Measurements from ENCODE around the gene MAST1. TPM values are rescaled to one million over a fixed set of nuclear protein-coding genes. Genes with fewer than 3 reads are reported as not detected.
A peak's percentile ranks its signal among the peaks of the same experiment; 100 is the strongest.
"Not testable (repeated sequence)": the region's sequence is repeated elsewhere in the genome, so short reads cannot be mapped to it uniquely, and the experiment has no call there.

Gene MAST1
- total RNA-seq, 1 experiment from 2014 or later: 1.9 TPM

DNA sequence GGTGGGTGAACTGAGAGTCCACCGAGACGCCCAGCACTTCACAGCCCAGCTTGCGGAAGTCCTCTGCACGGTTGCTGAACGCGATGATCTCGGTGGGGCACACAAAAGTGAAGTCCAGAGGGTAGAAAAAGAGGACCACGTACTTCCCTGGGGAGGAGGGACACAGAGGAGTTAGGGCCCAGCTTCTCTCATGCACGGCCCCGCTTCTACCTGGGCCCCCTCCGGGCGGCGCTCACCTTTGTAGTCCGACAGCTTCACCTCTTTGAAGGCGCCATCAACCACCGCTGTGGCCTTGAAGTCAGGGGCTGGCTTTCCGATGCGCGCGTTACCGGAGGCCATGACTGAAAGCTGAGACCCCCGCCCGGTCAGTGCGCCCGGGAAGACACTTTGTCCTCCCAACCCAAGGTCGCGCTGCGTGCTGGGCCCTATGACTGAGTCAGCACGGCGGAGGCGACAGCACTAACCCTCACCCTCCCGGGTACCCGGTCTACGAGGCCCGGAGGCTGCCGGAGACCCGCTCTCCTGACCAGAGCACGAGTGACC is 37.3 kb upstream of the MAST1 start:
- DNase-seq (ENCODE audit: low read depth): no peak

DNA sequence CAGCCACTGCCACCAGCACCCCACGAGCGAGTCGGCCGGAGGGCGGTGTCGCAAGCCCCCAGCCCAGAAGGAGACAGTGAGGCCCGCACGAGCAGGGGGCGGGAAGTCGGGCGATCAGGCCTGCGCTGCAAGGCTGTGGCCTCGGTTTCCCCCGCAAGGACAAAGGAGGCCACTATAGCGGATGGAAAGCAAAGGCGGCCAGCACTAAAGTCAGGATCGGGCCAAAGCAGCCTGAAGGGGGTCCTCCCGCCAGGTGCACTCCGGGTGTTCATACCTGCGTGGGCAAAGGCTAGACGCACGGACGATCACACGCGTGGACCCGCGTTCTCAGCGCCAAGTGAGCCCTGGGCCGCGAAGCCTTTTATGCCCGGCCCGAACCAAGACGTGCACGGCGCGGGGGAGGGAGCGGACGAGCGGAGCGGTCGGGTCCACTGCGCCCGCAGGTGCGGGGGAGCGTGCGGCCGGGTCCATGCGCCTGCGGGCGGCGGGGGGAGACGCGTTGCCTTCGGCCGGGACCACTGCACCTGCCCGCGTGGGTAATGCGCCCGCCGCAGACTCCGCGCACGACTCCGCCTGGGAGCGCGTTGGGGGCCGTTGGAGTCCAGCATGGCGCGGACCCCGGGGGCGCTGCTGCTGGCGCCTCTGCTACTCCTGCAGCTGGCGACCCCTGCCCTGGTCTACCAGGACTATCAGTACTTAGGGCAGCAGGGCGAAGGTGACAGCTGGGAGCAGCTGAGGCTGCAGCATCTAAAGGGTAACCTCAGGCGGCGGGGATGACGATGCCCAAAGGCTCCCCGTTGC is 36.6 kb upstream of the MAST1 start, which contains the start of the genes PRDX2 and THSD8:
Gene PRDX2 (minus strand): TSS at position 335 of the 801 bp plus-strand sequence. CDS start 539 bp downstream, outside the sequence.
Gene THSD8 (plus strand): TSS at position 604 of the 801 bp plus-strand sequence. CDS start 3 bp downstream, at position 607.
- no peak for DNase-seq (ENCODE audit: low read depth)

DNA sequence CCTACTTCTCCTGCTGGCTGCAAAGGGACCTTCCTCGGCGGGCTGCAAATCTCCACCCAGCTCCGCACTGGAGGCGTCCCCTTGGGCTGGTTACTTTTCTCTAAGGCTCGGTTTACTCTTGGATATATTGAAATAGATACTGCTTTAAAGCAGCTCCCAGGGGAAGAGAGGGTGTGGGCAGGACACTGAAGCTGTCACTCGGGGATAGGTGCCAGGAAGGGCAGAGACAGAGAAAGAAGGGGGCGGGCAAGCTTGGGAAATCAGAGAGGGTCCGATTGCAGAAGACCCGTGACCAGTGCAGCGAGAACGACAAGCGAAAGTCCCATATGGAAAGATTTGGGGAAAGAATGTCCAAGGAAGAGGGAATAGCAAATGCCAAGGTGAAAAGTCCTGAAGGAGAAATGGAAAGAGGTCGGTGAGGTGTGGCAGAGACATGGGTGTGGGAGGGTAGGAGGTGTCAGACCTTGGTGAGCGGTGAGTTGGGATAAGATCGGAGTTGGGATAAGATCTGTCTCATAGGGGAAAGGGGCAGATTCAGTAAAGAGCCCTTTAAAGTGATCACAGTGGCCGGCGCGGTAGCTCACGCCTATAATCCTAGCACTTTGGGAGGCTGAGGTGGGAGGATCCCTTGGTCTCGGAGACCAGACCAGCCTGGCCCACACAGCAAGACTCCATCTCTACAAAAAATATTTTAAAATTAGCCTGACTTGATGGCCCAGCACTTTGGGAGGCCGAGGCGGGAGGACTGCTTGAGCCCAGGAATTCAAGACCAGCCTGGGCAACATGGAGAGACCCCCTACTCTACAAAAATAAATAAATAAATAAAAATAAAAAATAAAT is 35.8 kb upstream of the MAST1 start:
- DNase-seq (ENCODE audit: low read depth): no peak

DNA sequence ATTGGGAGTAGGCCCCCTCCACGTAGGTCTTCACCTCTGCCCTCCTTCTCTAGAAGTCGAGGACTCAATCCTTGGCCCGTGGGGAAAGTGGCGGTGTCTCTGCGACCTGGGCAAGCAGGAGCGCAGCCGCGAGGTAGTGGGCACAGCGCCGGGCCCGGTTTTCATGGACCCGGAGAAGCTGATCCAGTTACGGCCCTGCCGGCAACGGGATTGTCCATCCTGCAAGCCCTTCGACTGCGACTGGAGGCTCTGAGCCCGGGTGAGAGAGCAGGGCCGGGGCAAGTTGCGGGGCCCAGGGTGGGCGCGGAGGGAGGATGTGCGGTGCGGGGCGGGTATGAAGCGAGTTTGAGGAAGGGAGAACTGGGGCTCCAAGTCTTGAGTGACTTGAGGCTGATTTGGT is 34.3 kb upstream of the MAST1 start:
- DNase-seq (ENCODE audit: low read depth): no peak

DNA sequence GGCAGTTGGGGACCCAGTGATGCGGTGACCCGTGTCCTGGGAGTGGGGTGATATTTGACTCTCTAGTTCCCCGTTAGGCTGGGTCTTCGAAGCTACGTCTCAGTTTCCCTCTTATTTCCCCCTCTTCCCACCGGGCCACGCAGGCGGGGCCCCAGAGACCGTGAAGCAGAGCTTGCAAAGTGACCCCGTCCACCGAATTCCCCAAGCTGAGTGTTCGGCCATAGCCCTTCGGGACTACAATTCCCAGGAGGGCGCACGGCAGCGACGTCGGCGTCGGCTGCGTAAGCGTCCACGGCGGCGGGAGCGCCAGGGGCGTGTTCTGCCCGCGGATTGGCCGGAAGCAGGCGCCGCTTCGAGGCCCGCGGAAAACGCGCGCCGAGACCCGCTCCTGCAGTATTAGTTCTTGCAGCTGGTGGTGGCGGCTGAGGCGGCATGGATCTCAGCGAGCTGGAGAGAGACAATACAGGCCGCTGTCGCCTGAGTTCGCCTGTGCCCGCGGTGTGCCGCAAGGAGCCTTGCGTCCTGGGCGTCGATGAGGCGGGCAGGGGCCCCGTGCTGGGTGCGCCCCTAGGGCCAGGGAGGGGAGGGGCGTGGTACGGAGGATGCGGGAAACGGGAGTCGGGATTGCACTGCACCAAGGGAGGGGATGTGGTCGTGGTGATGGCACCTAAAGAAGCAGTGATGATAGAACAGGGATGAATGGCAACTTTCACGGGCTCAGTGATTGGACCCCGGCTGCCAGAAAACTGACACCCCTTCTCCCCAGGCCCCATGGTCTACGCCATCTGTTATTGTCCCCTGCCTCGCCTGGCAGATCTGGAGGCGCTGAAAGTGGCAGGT is 31.9 kb upstream of the MAST1 start, which contains the start of gene RNASEH2A:
Gene RNASEH2A (plus strand): TSS at position 343 of the 840 bp plus-strand sequence. CDS start 90 bp downstream, at position 433.
- peak; percentile 86 for DNase-seq (ENCODE audit: low read depth)

DNA sequence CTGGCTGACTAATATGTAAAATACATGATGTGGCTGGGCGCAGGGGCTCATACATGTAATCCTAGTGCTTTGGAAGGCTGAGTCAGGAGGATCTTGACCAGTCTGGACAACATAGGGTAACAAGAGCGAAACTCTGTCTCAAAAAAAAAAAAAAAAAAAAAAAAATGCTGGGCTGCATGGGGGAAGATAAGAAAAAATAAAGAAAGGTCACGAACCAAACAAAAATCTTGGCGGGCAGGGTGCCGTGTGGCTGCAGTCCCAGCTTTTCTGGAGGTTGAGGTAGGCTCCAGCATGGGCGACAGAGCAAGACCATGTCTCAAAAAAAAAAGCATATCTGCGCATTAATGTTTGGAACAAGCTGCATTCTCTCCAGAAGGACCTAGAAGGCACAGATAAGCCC is 23.2 kb upstream of the MAST1 start:
- no peak for DNase-seq (ENCODE audit: low read depth)

DNA sequence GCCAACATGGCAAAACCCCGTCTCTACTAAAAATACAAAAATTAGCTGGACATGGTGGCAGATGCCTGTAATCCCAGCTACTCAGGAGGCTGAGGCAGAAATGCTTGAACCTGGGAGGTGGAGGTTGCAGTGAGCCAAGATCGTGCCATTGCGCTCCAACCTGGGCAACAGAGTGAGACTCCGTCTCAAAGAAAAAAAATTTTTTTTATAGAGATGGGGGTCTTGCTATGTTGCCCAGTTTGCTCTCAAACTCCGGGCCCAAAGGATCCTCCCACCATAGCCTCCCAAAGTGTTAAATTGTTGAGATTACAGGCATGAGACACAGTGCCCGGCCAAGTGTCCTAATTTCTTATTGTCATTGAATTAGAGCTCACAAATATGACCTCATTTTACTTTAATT is 21.1 kb upstream of the MAST1 start:
- not testable (repeated sequence) for DNase-seq (ENCODE audit: low read depth)

DNA sequence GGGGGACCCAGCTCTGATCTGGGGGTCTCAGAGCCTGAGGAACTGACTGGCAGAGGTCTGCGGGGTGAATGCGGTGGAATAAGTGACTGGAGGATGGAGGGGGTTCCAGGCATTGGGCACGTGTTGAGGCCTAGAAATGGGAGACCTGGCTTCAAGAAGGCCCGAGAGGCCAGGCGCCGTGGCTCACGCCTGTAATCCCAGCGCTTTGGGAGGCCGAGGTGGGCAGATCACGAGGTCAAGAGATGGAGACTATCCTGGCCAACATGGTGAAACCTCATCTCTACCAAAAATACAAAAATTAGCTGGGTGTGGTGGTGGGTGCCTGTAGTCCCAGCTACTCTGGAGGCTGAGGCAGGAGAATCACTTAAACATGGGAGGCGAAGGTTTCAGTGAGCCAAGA is 20.5 kb upstream of the MAST1 start:
- DNase-seq (ENCODE audit: low read depth): not testable (repeated sequence)

DNA sequence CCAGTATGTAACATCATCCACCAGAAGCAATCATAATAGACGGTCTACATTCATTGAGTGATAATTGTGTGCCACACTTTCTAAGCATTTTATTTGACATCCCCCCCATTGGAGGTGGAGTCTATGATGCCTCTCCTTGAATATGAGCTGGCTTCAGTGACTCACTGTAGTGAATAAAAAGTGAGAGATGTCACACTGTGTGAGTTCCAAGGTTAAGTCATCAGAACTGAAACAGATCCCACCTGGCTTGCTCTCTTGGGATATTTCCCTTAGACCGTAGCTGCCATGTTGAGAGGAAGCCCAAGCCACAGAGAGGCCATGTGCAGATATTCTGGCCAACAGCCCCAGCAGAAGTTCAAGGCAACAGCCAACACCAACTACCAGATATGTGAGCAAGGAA is 16.6 kb upstream of the MAST1 start:
- DNase-seq (ENCODE audit: low read depth): peak; percentile 56

DNA sequence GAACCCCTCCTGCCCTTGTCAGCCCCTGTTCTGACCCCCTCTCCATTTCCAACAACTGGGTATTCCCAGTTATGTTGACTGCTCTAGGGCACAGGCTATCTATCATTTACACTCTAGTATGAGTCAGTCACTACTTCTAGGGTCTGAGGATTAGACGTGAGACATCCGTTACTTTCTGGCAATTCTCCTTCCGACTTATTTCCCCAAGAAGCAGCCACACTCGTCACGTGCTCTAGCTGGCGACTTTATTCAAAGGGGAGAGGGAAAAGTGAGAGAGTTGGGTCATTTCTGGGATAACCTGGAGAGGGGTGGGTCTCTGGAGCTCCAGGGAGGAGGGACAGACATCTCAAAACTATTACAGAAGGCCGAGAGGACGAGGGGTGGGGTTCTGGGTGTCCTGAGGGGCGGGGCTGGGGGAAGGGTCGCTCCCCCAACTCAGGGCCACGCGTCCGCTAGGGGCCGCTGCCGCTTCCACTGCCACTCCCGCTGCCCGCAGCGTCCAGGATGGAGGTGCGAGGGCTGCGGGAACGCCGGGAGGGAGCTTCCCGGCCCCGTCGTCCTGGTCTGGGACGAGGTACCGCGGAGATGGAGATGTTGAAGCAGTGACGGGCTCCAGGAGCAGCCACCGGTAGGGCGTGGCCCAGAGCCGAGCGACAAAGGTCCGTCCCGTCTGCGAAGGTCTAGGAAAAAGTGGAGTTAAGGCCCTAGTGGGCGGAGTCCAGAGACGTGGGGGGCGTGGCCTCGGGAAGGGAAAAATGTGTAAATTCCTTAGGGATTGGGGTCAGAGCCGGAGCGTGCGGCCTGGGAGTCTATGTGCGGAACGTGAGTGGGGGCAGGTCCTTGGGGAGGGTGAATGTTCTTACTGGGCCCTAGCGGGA is 12.8 kb upstream of the MAST1 start:
- no peak for DNase-seq (ENCODE audit: low read depth)

DNA sequence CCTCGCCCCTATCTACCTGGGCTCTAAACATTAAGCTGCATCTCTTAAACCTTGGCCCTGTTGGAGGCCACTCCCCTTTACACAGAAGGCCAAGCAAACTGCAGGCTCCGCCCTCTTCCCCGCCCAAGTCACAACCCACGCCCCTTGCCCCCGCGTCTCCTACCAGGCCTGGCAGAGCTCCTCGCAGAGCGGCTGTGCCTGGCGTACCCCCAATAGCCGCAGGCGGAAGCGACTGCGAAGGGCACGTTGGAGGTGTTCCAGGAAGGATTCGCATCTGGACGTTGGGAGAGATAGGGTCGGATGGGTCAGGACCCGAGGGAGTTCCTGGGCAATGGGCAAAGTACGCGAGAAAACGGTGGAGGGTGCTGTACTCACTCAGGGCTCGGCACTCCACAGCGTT is 9.8 kb upstream of the MAST1 start:
- no peak for DNase-seq (ENCODE audit: low read depth)

DNA sequence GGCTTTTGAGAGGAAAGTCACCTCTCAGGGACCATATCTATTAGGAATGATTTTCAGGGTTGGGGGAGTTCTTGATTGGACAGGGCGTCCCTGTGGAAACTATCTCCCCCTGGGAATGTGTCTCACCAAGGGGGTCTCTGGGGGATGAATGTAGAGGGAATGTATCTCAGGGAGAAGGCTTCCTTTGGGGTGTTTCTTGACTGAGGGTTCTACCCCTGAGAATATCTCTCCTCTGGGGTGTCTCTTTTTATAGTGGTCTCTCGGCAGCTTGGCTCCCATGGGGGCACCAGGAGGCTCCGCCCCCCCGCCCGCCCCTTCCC is 4.9 kb upstream of the MAST1 start:
- DNase-seq (ENCODE audit: low read depth): no peak

DNA sequence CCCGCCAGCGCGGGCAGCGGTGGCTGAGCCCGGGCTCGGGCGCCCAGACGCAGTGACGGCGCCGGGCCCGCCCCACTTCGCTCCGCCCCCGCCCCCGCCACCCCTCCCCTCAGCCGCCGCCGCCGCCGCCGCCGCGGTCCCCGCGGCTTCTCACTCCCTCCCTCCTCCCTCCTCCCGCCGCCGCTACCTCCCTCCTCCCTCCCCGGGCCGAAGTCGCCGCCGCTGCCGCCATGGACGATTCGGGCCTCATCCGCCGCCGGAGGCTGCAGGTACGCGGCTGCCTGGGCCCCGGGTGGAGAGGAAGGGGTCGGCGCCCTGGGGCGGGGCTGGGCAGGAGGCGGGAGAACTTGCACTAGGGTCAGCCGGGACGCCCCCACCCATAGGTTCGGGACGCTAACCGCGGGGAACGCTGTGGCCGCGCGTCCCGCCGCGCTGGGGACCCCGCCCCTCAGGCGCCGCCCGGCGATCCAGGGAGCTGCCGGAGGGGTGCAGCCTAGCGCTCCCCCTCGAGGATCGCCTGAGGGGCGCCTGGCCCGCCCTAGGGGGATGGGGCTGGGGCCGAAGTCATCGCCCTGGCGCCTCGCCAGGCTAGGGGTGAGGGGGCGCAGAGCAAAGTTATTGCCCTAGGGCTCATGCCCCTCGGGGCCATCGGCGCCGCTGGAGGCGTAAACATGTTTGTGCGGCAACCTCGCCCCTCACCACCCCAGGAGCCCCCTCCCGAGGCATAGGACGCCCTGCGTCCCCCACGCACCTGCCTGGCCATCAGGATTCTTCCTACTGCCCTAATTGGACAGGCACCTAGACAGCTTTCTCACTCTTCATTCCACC is 4.4 kb upstream of the MAST1 start:
- DNase-seq (ENCODE audit: low read depth): no peak

DNA sequence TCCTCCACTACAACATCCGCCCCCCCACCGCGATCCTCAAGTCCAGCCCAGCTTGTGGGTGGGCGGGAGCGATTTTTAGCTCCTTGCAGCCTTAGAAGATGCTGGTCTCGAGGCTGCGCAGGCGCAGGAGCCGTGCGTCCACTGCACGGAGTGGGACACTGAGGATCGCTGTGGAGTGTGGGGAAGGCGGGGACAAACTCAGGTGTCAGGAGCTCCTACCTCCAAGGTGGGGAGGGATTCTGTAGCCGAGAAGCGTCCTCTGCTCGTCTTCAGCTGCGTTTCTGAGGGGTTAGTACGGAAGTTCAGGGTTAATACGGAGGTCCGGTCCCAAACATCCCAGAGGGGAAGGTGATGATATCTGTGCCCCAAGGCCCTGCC is 3.8 kb upstream of the MAST1 start, which contains the start of gene RTBDN:
Gene RTBDN (minus strand): TSS at position 14 of the 378 bp plus-strand sequence. CDS start 4,600 bp downstream, outside the sequence.
- no peak for DNase-seq (ENCODE audit: low read depth)

DNA sequence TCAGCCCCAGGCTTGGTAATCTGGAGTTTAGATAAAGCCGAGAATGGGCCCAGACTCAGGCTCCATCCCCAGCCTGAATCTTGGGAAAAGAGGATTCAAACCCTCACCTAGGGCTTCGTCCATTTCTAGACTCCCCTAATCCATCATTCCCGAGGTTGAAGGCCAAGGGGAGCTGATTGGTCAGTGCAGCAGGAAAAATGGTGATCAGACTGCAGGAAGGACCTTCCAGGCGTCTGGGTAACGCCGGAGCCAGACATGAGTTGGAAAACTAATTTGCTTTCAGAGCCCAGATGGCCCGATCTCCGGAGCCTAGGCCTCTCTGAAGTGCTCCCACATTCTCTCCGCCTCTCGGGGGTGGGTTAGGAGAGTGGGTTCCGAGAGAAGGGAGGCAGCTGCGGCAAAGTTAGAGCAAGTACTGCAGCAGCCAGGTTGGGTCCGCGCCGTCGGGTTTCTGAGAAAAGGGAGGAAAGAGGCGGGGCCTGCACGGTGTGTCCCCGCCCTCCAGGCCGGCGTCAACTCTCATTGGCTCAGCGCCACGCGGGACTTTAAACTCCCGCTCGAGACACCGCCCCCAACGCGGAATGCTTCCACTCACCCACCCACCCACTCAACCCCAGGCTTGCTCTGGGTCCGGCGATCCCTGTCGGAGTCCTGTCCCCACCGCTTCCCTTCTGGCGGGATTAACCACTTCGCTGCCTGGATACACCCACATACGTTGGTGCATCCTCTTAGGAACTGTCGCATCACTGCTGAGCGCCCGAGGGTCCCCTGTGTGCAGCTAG is 3.1 kb upstream of the MAST1 start:
- no peak for DNase-seq (ENCODE audit: low read depth)

DNA sequence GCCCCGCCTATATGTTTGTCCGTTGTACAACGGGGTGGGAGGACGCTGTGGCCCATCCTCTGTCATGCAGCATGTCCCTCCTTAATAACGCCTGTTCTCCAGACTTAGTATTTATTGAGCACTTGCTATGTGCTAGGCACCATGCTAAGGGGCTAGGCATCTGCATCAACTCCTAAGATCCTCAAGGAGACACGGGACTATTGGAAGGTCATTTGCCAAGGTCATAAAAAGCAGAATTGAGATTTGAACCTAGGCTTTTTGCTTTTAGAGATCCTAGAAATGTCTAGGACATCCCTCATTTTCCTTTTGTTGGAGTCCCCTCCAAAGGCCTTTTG is 1.8 kb upstream of the MAST1 start:
- no peak for DNase-seq (ENCODE audit: low read depth)

DNA sequence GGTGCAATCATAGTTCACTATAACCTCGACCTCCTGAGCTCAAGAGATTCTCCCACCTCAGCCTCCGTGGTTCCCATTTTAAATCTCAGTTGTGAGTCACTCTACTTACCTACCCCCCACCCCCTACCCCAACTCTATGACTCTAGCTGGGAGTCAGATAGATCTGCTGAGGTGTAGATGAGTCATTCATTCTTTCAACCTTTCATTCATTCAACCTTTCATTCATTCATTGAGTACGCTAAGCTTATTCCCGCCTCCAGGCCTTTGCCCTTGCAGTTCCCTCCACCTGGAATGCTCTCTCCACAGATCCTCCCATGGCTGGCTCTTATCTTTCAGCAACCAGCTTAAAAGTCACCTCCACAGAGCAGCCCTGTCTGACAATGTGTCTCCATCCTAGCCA is 1.1 kb upstream of the MAST1 start:
- DNase-seq (ENCODE audit: low read depth): peak; percentile 55

Measured in HT1080 (cell line).